ENCODE measurements around the gene RASGRP2. TPM values are rescaled to one million over a fixed set of nuclear protein-coding genes. Genes with fewer than 3 reads are reported as not detected.
A peak's percentile ranks its signal among the peaks of the same experiment; 100 is the strongest.

RASGRP2 gene
- total RNA-seq, 2 donors from 2014 or later, result 11.0 to 21.6 TPM

- Mint-ChIP-seq H3K9me3 (no peaks in the 10 kb centered on the region), H3K36me3 (ENCODE audit: low read depth) (peaks cover 62% of the 10 kb centered on the region), H3K27me3 (no peaks in the 10 kb centered on the region), H3K27ac (peak overlapping the region; percentile 95), H3K4me1 (peaks cover 33% of the 10 kb centered on the region), H3K4me3 (peak overlapping the region; percentile 96)
- peak; percentile 8 for ATAC-seq (replicated peaks)
These were observed 33.7 kb upstream of the RASGRP2 start for GRCh38 chr11:64777449-64778222.

GRCh38 chr11:64776875-64777274 is 32.9 kb upstream of the RASGRP2 start:
- peak overlapping the region; percentile 95 for H3K27ac Mint-ChIP-seq
- no peaks in the 10 kb centered on the region for H3K27me3 Mint-ChIP-seq
- peaks cover 70% of the 10 kb centered on the region for H3K36me3 Mint-ChIP-seq (ENCODE audit: low read depth)
- ATAC-seq (replicated peaks), result no peak
- no peaks in the 10 kb centered on the region for H3K9me3 Mint-ChIP-seq
- H3K4me1 Mint-ChIP-seq, result peaks cover 39% of the 10 kb centered on the region
- H3K4me3 Mint-ChIP-seq, result peak overlapping the region; percentile 96

- Mint-ChIP-seq H3K27ac (peak overlapping the region; percentile 95), H3K4me3 (peak overlapping the region; percentile 96), H3K9me3 (no peaks in the 10 kb centered on the region), H3K36me3 (ENCODE audit: low read depth) (peaks cover 74% of the 10 kb centered on the region), H3K27me3 (no peaks in the 10 kb centered on the region), H3K4me1 (peaks cover 44% of the 10 kb centered on the region)
- no peak for ATAC-seq (replicated peaks)
These were observed 32.5 kb upstream of the RASGRP2 start for GRCh38 chr11:64776425-64776824.

- Mint-ChIP-seq H3K36me3 (ENCODE audit: low read depth) (peaks cover 94% of the 10 kb centered on the region), H3K27me3 (no peaks in the 10 kb centered on the region), H3K9me3 (no peaks in the 10 kb centered on the region), H3K27ac (peak overlapping the region; percentile 48), H3K4me1 (peaks cover 61% of the 10 kb centered on the region), H3K4me3 (peak overlapping the region; percentile 96)
- ATAC-seq (replicated peaks), result no peak
These were observed 30.2 kb upstream of the RASGRP2 start for GRCh38 chr11:64774144-64774543.

- no peak for ATAC-seq (replicated peaks)
- Mint-ChIP-seq H3K27ac (peak overlapping the region; percentile 58), H3K36me3 (ENCODE audit: low read depth) (peaks cover 100% of the 10 kb centered on the region), H3K4me1 (peaks cover 72% of the 10 kb centered on the region), H3K9me3 (no peaks in the 10 kb centered on the region), H3K4me3 (peak overlapping the region; percentile 96), H3K27me3 (no peaks in the 10 kb centered on the region)
These were observed 28.5 kb upstream of the RASGRP2 start for GRCh38 chr11:64772303-64773018.

- Mint-ChIP-seq H3K27me3 (no peaks in the 10 kb centered on the region), H3K4me3 (peak overlapping the region; percentile 96), H3K36me3 (ENCODE audit: low read depth) (peaks cover 100% of the 10 kb centered on the region), H3K27ac (peak overlapping the region; percentile 58), H3K4me1 (peaks cover 70% of the 10 kb centered on the region), H3K9me3 (no peaks in the 10 kb centered on the region)
- ATAC-seq (replicated peaks), result no peak
These were observed 27.9 kb upstream of the RASGRP2 start for GRCh38 chr11:64771861-64772260.

- no peak for ATAC-seq (replicated peaks)
- H3K27ac Mint-ChIP-seq, result no peak overlapping the region
- H3K4me3 Mint-ChIP-seq, result no peak overlapping the region
- H3K9me3 Mint-ChIP-seq, result no peaks in the 10 kb centered on the region
- peaks cover 59% of the 10 kb centered on the region for H3K4me1 Mint-ChIP-seq
- H3K36me3 Mint-ChIP-seq (ENCODE audit: low read depth), result peaks cover 100% of the 10 kb centered on the region
- no peaks in the 10 kb centered on the region for H3K27me3 Mint-ChIP-seq
These were observed 26.2 kb upstream of the RASGRP2 start for GRCh38 chr11:64770120-64770519.

- Mint-ChIP-seq H3K36me3 (ENCODE audit: low read depth) (peaks cover 100% of the 10 kb centered on the region), H3K4me3 (peak overlapping the region; percentile 8), H3K27me3 (no peaks in the 10 kb centered on the region), H3K27ac (peak overlapping the region; percentile 20), H3K9me3 (no peaks in the 10 kb centered on the region), H3K4me1 (peaks cover 63% of the 10 kb centered on the region)
- ATAC-seq (replicated peaks), result no peak
These were observed 25.3 kb upstream of the RASGRP2 start for GRCh38 chr11:64769283-64769682.

- Mint-ChIP-seq H3K27ac (peak overlapping the region; percentile 20), H3K36me3 (ENCODE audit: low read depth) (peaks cover 100% of the 10 kb centered on the region), H3K4me3 (peak overlapping the region; percentile 8), H3K9me3 (no peaks in the 10 kb centered on the region), H3K4me1 (peaks cover 61% of the 10 kb centered on the region), H3K27me3 (no peaks in the 10 kb centered on the region)
- ATAC-seq (replicated peaks), result no peak
These were observed 24.4 kb upstream of the RASGRP2 start for GRCh38 chr11:64768300-64768694.

- H3K9me3 Mint-ChIP-seq, result no peaks in the 10 kb centered on the region
- no peaks in the 10 kb centered on the region for H3K27me3 Mint-ChIP-seq
- peak; percentile 61 for ATAC-seq (replicated peaks)
- H3K27ac Mint-ChIP-seq, result no peak overlapping the region
- peaks cover 100% of the 10 kb centered on the region for H3K36me3 Mint-ChIP-seq (ENCODE audit: low read depth)
- peaks cover 64% of the 10 kb centered on the region for H3K4me1 Mint-ChIP-seq
- peak overlapping the region; percentile 13 for H3K4me3 Mint-ChIP-seq
These were observed 23.7 kb upstream of the RASGRP2 start for GRCh38 chr11:64767344-64768299.

- peaks cover 60% of the 10 kb centered on the region for H3K4me1 Mint-ChIP-seq
- H3K9me3 Mint-ChIP-seq, result no peaks in the 10 kb centered on the region
- H3K36me3 Mint-ChIP-seq (ENCODE audit: low read depth), result peaks cover 100% of the 10 kb centered on the region
- no peak overlapping the region for H3K27ac Mint-ChIP-seq
- no peak overlapping the region for H3K4me3 Mint-ChIP-seq
- no peaks in the 10 kb centered on the region for H3K27me3 Mint-ChIP-seq
- no peak for ATAC-seq (replicated peaks)
These were observed 22.9 kb upstream of the RASGRP2 start for GRCh38 chr11:64766881-64767280.

- no peak overlapping the region for H3K27ac Mint-ChIP-seq
- H3K9me3 Mint-ChIP-seq, result no peaks in the 10 kb centered on the region
- H3K27me3 Mint-ChIP-seq, result no peaks in the 10 kb centered on the region
- no peak for ATAC-seq (replicated peaks)
- peak overlapping the region; percentile 61 for H3K4me3 Mint-ChIP-seq
- peaks cover 96% of the 10 kb centered on the region for H3K36me3 Mint-ChIP-seq (ENCODE audit: low read depth)
- peaks cover 53% of the 10 kb centered on the region for H3K4me1 Mint-ChIP-seq
These were observed 22.1 kb upstream of the RASGRP2 start for GRCh38 chr11:64765851-64766665.

- Mint-ChIP-seq H3K4me1 (peaks cover 46% of the 10 kb centered on the region), H3K27ac (peak overlapping the region; percentile 88), H3K27me3 (no peaks in the 10 kb centered on the region), H3K4me3 (peak overlapping the region; percentile 61), H3K36me3 (ENCODE audit: low read depth) (peaks cover 89% of the 10 kb centered on the region), H3K9me3 (no peaks in the 10 kb centered on the region)
- no peak for ATAC-seq (replicated peaks)
These were observed 21.4 kb upstream of the RASGRP2 start for GRCh38 chr11:64765291-64765850.

Data from activated T-helper 17 cell treated with anti-CD3 and anti-CD28 coated beads, Interleukin-2, amount 50 U/mL, for 72 hours (primary cell).